HepG2 (cell line): ENCODE results near the gene SELENOH. TPM values are rescaled to one million over a fixed set of nuclear protein-coding genes. Genes with fewer than 3 reads are reported as not detected.
A peak's percentile ranks its signal among the peaks of the same experiment; 100 is the strongest.

ENCODE experiments used
- ATAC-seq: fragments of 200-7000 bp; cut with Tn5 transposase; 3 replicates; pipeline ENCODE4 v1.9.1; 2020; ENCODE audit warnings: mild to moderate bottlenecking, moderate library complexity
- BruUV-seq: library from RNA; stranded (reverse); fragments of 400-500 nt; replicated peaks from 2 replicates; lab custom pipeline; 2021; lab: Mats Ljungman, UMichigan
- CTCF ChIA-PET: fragments of 300-600 bp; formaldehyde crosslinking; extraction: SDS; loops from one replicate; lab custom pipeline; 2021; ENCODE audit warnings: low total read pairs, inconsistent platforms, low intra/inter-chr PET ratio; lab: Yijun Ruan, JAX
- POLR2A ChIA-PET: fragments of 350-600 bp; sonication (Branson Sonifier 250); formaldehyde crosslinking; loops from one replicate; lab custom pipeline; 2020; ENCODE audit warnings: antibody characterized with exemption, inconsistent platforms; lab: Yijun Ruan, JAX
- DNase-seq: peaks from one replicate; pipeline ENCODE4 v3.0.0-alpha.2; 2015; ENCODE audit warnings: low spot score
- FAIRE-seq: peaks from 3 replicates; lab custom pipeline; 2011; peaks lifted over from hg19 to GRCh38; lab: Jason Lieb, UNC
- H2AFZ ChIP-seq: one replicate; pipeline ENCODE4 v1.6.1; 2011; ENCODE audit warnings: low read length, inconsistent platforms
- H3K27ac ChIP-seq: fragments of 300-600 bp; 3 replicates; pipeline ENCODE4 v1.8.0; 2011; ENCODE audit warnings: mixed run types, mild to moderate bottlenecking, mixed read lengths, low read length, inconsistent platforms; ENCODE audit not compliant: insufficient read depth; ENCODE audit errors: extremely low read length
- H3K27me3 ChIP-seq, 2 experiments: fragments of 200-600 bp in 1 of 2; 2 replicates in 1 of 2; 3 replicates in 1 of 2; pipeline versions ENCODE4 v1.6.0 to v1.8.0; 2011; ENCODE audit warnings: low read length in 2 of 2, mild to moderate bottlenecking in 2 of 2, moderate library complexity in 2 of 2, inconsistent platforms in 1 of 2; ENCODE audit not compliant: insufficient read depth in 2 of 2, control insufficient read depth in 1 of 2
- H3K36me3 ChIP-seq, 2 experiments: fragments of 200-600 bp in 1 of 2; replicated peaks in 1 of 2; 2 replicates in 1 of 2; 3 replicates in 1 of 2; pipeline versions ENCODE4 v1.5.1 to v1.8.0; 2011; ENCODE audit warnings: low read length in 2 of 2, inconsistent platforms in 1 of 2; ENCODE audit not compliant: insufficient read depth in 2 of 2, control insufficient read depth in 1 of 2
- H3K4me1 ChIP-seq: 2 replicates; pipeline ENCODE4 v1.5.1; 2012; ENCODE audit warnings: low read length, inconsistent platforms; ENCODE audit not compliant: insufficient read depth
- H3K4me2 ChIP-seq: 2 replicates; pipeline ENCODE4 v1.6.0; 2011; ENCODE audit warnings: low read depth, low read length, inconsistent platforms
- H3K4me3 ChIP-seq, 3 experiments: fragments of 200-600 bp in 1 of 3; sonication (generic), shearing (Covaris generic) in 1 of 3; replicated peaks in 1 of 3; 2 replicates each; pipeline ENCODE4 v1.5.1; 2011 to 2016; ENCODE audit warnings: low read length in 3 of 3, inconsistent platforms in 2 of 3, low read depth in 2 of 3, mild to moderate bottlenecking in 2 of 3, control low read depth in 1 of 3, mixed read lengths in 1 of 3; ENCODE audit not compliant: insufficient read depth in 1 of 3
- H3K79me2 ChIP-seq: one replicate; pipeline ENCODE4 v1.6.1; 2011; ENCODE audit warnings: low read length, inconsistent platforms; ENCODE audit not compliant: insufficient read depth
- H3K9ac ChIP-seq: 2 replicates; pipeline ENCODE4 v1.6.0; 2011; ENCODE audit warnings: mild to moderate bottlenecking, low read depth, low read length, inconsistent platforms; ENCODE audit not compliant: insufficient read depth
- H3K9me3 ChIP-seq: 2 replicates; pipeline ENCODE4 v1.5.1; 2012; ENCODE audit warnings: mild to moderate bottlenecking, low read length
- H4K20me1 ChIP-seq: 2 replicates; pipeline ENCODE4 v1.6.0; 2011; ENCODE audit warnings: inconsistent platforms, mild to moderate bottlenecking, low read length, moderate library complexity; ENCODE audit not compliant: insufficient read depth
- ARNTL ChIP-seq: sonication (generic); formaldehyde crosslinking; IDR thresholded peaks from 2 replicates; pipeline ENCODE4 v1.4.0; 2020; ENCODE audit warnings: mild to moderate bottlenecking, missing genetic modification reagents
- CHD2 ChIP-seq: IDR thresholded peaks from 2 replicates; pipeline ENCODE4 v1.6.1; 2011; ENCODE audit warnings: low read depth, low read length, improper control_type of control experiment
- HMGXB3 ChIP-seq: sonication (generic); formaldehyde crosslinking; IDR thresholded peaks from 2 replicates; pipeline ENCODE4 v1.4.0; 2020; ENCODE audit warnings: missing genetic modification reagents, borderline replicate concordance
- TMF1 ChIP-seq: sonication (generic); formaldehyde crosslinking; IDR thresholded peaks from 2 replicates; pipeline ENCODE4 v1.8.1; 2022; ENCODE audit warnings: low read depth, missing genetic modification reagents
- ZNF251 ChIP-seq: sonication (generic); formaldehyde crosslinking; IDR thresholded peaks from 2 replicates; pipeline ENCODE4 v1.9.0; 2021; ENCODE audit warnings: mild to moderate bottlenecking, missing genetic modification reagents
- ZNF503 ChIP-seq: sonication (generic); formaldehyde crosslinking; IDR thresholded peaks from 2 replicates; pipeline ENCODE4 v1.4.0; 2020; ENCODE audit warnings: missing genetic modification reagents
- WGBS: methylation state at CpG from one replicate; pipeline ENCODE4 v1.1.6; 2017; ENCODE audit warnings: low lambda C conversion rate; 5-methylcytosine and 5-hydroxymethylcytosine counted together
- in situ Hi-C: cut with HindIII; loops from 2 replicates; pipeline ENCODE4 v1.10.0; 2017; ENCODE audit warnings: low pct_unique_long_range_greater_than_20kb; ENCODE audit not compliant: extremely low pct_ligation_motif_present
- intact Hi-C: fragments of 100-400 bp; cut with micrococcal nuclease; formaldehyde crosslinking; loops from one replicate; pipeline ENCODE4 v1.10.0; 2022; ENCODE audit not compliant: unreplicated experiment
- polyA plus RNA-seq, 8 experiments: library from polyadenylated mRNA; depleted of rRNA in 3 of 8; stranded (reverse) in 7 of 8; unstranded in 1 of 8; fragments of >200 nt; fragmentation: Illumina TruSeq in 4 of 8; extraction: Trizol in 4 of 8; gene quantifications; 2 replicates each; pipeline versions ENCODE4 v1.2.1 to v1.2.3, GENCODE V29; 2011 to 2016; ENCODE audit warnings: low read depth in 4 of 8, missing spikeins in 1 of 8, mixed read lengths in 1 of 8; ENCODE audit not compliant: insufficient read depth in 1 of 8
- total RNA-seq, 5 experiments: library from RNA; depleted of rRNA; stranded (reverse); fragments of >200 nt; fragmentation: Illumina TruSeq; extraction: Trizol; gene quantifications; 2 replicates each; pipeline ENCODE4 v1.2.3, GENCODE V29; 2016; ENCODE audit warnings: low read depth in 1 of 5
- TF ChIP-seq, protein P1 (sequence below): sonication (generic); formaldehyde crosslinking; IDR thresholded peaks from 2 replicates; pipeline ENCODE4 v1.9.0; 2021; ENCODE audit warnings: missing genetic modification reagents, borderline replicate concordance

SELENOH gene
- total and polyA plus RNA-seq, 2 of the 13 experiments (the other 11 are each of a cell fraction or from before 2014, with no cell fraction given): 27.2 to 77.4 TPM

DNA sequence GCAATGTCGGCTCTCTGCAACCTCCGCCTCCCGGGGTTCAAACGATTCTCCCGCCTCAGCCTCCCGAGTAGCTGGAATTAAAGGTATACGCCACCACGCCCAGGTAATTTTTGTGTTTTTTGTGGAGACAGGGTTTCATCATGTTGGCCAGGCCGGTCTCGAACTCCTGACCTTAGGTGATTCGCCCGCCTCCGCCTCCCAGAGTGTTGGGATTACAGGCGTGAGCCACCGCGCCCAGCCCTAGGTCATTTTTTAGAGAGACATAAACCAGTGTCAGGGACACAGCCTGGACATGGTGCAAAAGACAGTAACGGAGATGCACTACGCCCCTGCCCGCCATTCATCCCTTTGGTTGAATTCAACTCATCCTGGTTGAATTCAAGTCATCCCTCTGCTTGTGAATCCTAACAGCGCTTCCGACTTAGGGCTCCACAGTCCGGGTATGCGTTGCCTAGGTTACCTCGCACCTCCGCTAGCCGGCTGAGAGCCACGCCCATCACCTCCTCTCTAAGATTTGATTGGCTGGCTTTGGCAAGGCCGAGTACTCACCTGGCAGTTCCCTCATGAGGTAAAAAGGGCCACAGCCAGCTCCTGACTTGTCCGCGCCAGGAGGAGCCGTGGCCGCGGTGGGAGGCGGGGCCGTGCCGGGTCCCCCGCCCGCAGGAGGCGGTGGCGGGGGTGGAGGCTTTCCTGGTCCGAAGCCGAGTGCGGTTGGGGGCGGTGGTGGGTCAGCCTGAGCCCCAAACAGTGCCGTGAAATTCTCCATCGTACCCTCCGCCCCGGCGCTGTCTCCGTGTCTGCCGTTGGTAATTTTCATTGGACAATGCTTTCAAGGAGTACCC is 29.7 kb upstream of the SELENOH start, which contains the start of gene MED19 (continued):
- no peak for TF ChIP-seq HMGXB3 (CRISPR knock-in tag)
- TF ChIP-seq ARNTL (CRISPR knock-in tag): no peak

DNA sequence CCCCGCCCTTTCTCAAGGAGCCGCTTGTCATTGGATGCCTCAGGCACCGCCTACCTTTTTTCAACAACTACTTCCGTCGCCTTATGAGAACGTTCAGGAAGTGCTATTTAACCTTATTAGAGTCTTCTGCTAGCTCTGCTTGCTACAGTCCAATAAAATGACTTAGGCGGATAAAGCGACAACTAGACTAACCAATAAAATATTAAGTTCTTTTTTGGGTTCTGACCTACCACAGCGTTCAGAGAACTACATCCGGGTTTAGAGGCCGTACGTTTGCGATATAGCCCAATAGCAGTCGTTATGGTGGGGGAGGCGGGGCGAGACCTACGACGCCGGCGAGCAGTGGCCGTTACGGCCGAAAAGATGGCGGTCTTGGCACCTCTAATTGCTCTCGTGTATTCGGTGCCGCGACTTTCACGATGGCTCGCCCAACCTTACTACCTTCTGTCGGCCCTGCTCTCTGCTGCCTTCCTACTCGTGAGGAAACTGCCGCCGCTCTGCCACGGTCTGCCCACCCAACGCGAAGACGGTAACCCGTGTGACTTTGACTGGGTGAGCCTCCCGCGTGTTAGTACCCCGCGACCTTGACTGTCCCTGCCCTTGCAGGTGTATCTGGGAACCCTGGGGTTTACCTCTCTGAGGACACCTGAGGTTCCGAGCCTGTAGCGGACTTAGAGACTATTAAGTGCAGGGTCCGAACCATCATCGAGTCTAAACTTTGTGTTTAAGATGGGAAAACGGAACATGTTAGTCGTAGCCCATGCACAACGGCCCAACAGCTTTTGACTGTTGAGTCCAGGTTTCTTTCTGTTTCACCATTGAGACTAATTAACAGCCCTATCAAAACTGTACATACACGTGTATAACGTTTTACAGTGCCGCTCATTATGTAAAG is 28.8 kb upstream of the SELENOH start, which contains the start of gene TMX2:
Gene TMX2 (plus strand): TSS at position 338 of the 895 bp plus-strand sequence. CDS start 26 bp downstream, at position 364.
- peak within 1 kb of the TSS; percentile 94 for H3K4me2 ChIP-seq
- under 1% methylated on average over 45 of the region's 53 CpGs for WGBS
- no peaks in the 10 kb centered on the region for H4K20me1 ChIP-seq
- ATAC-seq (peak; percentile 95), FAIRE-seq (peak; percentile 98), DNase-seq (peak; percentile 100)
- H2AFZ ChIP-seq: no peak within 1 kb of the TSS
- TSS peak; percentile 77 for BruUV-seq
- POLR2A ChIA-PET: interaction anchor here (0.6 to 1.9 kb wide), 17 partner anchors 9 to 346 kb away, joined by 3 to 14 read pairs (median 3); partner anchors contain the start of genes CTNND1, SELENOH and ZDHHC5
- H3K9me3 ChIP-seq: no peaks in the 10 kb centered on the region
- H3K27ac ChIP-seq: peak within 1 kb of the TSS; percentile 82
- CTCF ChIA-PET: no interaction called here
- H3K4me1 ChIP-seq: peaks cover 29% of the 10 kb centered on the region
- no peaks in the 10 kb centered on the region; a peak in 1 of 5 replicates for H3K36me3 ChIP-seq
- in situ Hi-C loops (no loop called here), intact Hi-C loops (loop anchor here (1.0 to 2.0 kb wide), 3 partner anchors 45 to 88 kb away; no protein-coding TSS in a partner anchor)
- peak within 1 kb of the TSS; percentile 92 to 98 (median 92) for H3K4me3 ChIP-seq
- H3K27me3 ChIP-seq: no peaks in the 10 kb centered on the region; a peak in 1 of 5 replicates
- peaks cover 36% of the 10 kb centered on the region for H3K79me2 ChIP-seq
- H3K9ac ChIP-seq: peak within 1 kb of the TSS; percentile 91
- TF ChIP-seq ZNF251 (no peak), TMF1 (no peak), ZNF503 (CRISPR knock-in tag) (0 out of 2 replicates have a peak, but pooled peaks have one; percentile 27), CHD2 (peak; percentile 66; the same call in 1 of the 2 replicates)
- TF ChIP-seq, protein P1, sequence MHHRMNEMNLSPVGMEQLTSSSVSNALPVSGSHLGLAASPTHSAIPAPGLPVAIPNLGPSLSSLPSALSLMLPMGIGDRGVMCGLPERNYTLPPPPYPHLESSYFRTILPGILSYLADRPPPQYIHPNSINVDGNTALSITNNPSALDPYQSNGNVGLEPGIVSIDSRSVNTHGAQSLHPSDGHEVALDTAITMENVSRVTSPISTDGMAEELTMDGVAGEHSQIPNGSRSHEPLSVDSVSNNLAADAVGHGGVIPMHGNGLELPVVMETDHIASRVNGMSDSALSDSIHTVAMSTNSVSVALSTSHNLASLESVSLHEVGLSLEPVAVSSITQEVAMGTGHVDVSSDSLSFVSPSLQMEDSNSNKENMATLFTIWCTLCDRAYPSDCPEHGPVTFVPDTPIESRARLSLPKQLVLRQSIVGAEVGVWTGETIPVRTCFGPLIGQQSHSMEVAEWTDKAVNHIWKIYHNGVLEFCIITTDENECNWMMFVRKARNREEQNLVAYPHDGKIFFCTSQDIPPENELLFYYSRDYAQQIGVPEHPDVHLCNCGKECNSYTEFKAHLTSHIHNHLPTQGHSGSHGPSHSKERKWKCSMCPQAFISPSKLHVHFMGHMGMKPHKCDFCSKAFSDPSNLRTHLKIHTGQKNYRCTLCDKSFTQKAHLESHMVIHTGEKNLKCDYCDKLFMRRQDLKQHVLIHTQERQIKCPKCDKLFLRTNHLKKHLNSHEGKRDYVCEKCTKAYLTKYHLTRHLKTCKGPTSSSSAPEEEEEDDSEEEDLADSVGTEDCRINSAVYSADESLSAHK (CRISPR knock-in tag): no peak
